NCI-H1105 (cell line): ENCODE measurements around the gene BHLHE41.

Experiments used
- DNase-seq: peaks from one replicate; lab custom pipeline; 2025; lab: John Stamatoyannopoulos, UW

The BHLHE41 gene

DNA sequence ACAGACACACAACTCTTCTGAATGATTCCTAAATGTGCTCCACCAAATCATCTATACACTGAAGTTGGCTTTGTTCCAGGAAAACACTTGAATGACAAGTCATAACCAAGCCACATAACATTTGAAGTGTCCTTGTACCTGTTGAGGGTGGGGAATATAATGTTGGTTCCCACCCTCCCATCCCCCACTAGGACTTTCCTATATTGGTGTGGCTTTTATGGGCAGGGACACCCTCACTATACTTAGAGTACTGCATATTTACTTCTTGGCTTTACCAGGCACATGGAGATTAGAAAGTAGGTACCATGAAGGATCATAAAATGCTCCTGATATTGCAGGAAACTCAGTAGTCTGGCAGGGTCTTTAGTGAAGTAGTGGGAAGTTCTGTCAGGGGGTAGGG, 9.7 kb upstream of the BHLHE41 start:
- peak; percentile 29 for DNase-seq

DNA sequence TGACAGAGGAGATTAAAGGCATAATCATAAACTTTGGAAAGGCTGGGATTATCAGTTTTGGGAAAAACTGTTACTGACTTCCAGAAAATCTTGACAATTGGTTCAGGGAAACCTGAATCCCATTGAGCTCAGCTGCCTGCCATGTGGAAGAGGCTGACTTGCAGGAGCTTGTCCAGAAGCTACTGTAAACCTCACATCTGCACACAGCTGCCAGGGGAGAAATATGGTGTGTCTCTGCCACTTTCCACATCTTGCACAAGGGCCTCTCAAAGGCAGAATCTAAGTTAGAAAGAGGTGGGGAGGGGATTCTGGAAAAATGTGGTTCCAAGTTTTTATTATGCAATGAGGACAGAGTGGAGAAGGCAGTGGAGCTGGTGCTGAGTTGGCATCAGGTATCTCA, 8.7 kb upstream of the BHLHE41 start:
- DNase-seq = no peak

DNA sequence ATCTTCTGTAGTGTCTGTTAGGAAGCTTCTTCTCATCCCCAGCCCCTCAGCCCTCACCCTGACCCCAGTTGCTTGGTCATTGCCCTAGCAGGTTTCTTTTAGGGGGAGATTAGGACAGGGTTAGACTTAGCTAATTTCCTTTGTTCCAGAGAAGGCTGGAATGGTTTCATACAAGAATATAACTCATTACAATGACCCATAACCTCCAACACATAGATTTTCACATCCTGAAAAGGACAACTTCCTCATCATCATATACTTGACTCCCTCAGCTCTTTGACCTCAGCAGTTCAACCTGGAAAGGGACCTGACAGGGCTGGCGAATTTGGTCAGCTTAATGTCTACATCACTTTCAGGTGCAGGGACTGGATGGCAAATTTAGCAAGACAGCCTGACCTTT, 8.0 kb upstream of the BHLHE41 start:
- no peak for DNase-seq

DNA sequence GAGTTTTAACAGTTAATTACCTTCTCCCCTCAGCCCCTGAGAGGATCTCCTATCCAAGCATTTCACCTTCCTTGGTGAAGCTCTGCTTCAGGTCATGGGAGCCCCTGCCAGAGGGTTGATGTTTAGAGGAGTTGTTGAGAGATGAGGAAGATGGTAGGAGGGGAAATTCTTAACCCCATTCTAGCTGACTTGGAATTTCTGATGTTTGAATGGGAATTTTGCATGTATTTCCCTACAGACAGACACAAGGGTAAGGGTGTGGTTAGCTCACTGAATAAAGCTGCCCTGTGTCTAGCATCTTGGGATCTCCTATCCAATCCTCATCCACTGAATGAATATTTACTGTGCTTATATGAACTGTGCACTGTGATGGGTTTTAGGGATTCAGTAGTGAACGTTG, 7.1 kb upstream of the BHLHE41 start:
- DNase-seq = no peak

DNA sequence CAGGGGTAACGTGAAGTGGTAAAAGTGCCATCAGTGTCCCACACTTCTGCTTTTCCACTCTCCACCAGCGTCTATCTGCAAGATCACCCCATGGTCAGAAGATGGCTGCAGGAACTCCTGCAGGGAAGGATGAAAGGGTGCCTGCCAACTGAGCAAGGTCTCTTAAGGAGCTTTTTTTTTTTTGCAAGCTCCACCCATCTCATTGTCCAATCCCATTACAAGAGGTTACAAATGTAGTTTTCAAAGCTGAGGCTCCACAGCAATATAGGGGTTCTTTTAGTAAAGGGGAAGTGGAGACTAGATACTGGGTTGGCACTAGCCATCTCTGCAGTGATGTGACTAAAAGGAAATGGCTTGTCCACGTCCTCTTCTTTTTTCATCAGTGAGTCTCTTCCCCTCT, 5.9 kb upstream of the BHLHE41 start:
- DNase-seq = no peak

DNA sequence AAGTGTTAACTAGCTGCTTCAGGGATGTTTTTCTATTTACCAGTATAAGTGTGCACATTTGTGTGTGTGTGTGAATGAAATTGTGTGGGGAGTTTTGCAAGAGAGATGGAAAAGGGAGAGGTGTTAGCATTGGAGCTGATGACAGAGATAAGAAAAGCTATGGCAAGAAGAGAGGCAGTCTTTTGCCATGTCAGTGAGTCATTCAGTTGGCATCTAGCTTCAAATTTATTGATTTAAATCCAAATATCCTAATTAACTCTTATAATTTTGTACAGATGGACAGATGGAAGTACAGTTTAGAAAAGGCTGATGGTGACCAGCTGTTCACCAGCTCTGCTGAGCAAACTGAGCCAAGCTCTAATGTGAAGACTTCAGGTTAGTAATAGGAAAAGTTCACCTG, 3.3 kb upstream of the BHLHE41 start:
- no peak for DNase-seq

DNA sequence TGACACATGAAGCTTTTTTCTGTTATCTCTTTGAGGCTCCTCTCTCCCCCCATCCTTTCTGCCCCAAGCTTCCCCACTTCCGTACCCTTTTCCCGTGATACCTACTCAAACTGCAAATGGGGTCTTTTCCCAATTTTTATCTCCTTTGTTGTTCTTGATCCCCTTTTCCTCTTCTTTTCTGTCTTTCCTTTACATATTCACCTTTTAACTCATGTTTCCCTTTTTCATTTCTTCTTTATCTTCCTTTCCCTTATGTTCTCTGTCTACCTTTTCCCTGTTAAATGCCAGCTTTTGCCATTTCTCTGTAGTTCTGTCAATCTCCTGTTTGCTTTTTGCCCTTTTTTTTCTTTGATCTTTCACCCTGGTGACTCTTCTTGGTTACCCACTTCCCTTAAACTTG, 2.6 kb upstream of the BHLHE41 start:
- DNase-seq = no peak

DNA sequence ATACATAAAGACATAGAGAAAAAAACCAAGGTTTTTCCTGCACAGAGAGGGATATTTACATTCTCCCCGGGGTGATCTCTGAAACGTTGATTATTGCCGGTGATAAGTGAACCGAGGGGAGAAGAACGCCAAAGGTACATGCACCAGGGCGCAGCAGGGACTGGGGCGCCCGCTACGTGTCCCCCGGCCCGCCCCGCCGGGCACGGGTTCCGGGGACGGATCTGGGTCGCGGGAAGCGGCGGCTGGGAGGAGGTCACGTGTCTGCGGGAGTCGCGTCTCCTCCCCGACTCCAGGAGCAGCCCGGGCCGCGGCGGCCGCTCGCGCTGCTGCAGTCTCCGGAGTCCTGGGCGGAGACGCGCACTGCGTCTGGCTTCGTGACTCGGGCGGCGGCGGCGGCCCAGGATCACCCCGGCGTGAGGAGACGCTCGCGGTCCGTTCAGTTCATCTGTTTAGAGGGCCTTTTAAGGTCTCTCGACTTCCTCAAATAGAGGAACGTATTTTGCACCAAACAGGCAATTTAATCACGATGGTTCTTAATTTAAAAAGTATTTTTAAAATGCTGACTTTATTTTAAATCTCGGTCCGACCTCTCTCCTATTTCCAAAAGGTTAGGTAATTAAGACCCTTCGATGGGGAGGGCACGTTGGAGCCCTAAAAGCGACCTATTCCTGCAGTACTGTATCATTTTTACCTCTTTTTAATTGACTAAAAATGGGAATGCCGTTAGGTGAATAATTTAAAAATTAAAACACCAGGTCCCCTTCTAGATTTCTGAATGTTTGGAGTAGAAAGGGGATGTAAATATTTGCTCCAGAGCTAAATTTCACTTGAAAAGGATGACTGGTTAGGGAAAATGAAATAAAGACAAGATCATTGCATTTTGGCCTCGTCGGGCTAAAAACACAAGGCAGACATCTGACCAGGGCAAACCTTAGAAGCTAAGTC, 1.8 kb upstream of the BHLHE41 start:
- peak; percentile 81 for DNase-seq

DNA sequence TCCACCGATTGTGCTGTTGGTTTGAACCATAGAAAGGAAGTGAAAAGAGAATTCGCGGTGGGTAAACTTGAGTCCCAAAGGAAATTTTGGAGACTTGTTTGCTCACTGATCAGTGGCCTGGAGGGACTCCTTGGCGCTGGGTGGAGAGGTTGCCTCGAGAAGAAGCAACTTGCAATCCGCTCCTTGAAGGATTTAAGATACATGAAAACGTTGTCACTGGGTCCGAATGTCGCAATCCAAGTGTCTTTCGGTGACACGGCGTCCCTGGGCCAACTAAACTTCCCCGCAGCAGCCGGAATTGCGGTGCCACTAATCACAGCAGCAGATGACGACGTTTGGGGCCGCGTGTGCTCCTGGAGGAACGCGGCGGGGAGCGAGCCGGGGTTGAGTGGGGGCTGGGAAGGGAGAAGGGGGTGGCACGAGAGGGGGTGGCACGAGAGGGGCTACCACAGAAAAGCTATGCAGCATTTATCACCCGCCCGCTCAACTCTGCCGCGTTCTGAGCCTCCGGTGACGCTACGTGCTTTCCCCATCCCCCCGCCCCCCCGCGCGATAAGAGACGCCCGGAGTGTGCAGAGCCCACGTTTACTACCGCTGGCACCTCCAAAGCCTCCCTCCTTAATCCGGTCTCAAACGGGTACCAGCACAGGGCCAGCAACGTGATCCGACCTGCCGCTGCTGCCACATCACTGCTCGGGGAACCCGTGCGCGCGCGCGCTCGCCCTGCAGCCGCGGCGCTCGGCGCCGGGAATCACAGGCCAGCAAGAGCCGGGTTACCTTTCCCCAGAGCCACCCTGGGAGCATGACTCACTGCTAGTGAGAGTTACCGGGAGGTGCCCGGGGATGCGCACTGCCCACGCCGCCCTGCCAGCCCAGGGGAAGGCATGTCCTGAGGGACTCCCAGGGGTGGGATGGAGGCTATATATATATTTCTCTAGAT, 833 bp upstream of the BHLHE41 start:
- peak; percentile 74 for DNase-seq

DNA sequence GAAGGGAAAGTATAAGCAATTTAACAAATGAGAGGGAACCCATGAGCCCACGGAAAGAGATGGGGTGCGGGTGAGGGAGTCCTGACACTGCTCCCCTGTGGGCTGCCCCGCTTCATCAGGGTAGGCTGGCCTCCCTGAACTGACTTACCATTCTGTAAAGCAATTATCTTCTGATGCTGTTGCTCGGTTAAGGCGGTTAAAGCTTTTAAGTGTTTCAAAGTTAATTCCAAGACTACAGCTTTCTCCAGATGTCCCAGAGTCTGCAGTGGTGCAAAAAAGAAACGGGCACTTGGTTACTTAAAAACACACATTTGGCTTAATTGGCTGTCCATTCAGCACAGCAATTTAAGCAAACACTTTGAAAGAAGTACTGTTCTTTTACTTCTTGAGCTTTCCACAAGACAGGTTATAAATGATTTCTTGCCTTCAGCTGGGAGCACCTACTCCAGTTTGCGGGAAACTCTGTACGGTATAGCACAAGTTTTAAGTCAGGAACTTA, 1.3 kb downstream of the BHLHE41 start:
- no peak for DNase-seq

DNA sequence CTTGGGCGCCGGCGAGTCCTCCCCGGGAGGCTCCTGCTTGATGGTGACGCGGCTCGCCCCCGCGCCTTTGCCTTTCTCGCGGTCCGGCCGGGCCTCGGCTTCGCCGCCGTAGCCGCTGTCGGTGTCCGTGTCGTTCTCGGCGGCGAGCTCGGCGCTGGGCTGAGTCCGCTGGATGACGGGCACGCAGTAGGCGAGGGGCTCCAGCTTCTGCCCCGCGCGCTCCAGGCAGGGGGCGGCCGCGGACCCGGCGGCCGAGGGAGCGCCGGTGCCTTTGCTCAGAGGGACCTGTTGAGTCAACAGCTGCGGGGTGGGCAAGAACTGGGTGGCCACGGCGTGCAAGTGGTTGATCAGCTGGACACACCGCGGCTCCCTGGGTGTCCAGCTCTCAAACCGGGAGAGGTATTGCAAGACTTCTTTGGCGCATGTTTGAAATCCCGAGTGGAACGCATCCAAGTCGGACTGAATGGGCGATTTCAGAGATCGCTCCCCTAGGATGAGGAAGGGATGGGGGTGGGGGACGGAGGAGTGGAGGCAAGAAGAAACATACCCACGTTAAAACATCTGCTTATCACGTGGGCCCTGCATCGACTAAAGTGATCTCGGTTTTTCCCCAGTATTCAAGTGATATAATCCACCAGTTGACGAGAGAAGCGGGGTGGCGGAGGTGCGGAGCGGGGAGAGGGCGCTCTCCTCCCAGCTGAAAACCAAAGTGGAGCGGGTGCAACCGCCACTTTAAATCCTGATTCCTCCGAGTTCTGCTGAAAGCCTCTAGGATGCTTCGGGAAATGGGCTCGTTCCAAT, 2.0 kb downstream of the BHLHE41 start:
- peak; percentile 46 for DNase-seq

DNA sequence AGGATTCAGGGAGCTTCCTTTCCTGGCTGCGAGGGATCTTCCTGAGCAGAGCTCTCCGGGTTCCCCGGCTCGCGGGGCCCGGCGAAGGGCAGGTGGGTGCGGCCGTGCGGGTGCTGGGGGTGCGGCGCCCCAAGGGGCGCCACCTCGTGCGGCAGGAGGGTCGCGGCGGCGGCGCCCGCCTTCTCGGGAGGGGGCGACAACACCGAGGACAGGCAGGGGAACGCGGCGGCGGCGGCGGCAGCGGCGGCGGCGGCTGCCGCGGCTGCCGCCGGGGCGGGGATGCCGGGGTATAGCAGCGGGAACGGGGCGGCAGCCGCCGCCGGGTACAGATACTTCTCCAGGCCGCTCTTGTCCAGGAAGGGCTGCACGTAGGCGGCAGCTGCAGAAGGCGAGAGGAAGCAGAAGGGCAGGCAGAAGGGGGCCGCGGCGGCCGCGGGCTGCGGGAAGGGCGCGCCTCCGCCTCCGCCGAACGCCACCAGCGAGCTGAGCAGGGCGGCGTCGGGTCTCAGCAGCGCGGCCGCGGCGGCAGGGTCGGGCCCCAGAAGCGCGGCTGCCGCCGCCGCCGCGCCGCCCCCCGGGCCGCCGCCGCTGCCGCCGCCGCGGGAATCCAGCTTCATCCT, 2.7 kb downstream of the BHLHE41 start:
- DNase-seq = peak; percentile 46

DNA sequence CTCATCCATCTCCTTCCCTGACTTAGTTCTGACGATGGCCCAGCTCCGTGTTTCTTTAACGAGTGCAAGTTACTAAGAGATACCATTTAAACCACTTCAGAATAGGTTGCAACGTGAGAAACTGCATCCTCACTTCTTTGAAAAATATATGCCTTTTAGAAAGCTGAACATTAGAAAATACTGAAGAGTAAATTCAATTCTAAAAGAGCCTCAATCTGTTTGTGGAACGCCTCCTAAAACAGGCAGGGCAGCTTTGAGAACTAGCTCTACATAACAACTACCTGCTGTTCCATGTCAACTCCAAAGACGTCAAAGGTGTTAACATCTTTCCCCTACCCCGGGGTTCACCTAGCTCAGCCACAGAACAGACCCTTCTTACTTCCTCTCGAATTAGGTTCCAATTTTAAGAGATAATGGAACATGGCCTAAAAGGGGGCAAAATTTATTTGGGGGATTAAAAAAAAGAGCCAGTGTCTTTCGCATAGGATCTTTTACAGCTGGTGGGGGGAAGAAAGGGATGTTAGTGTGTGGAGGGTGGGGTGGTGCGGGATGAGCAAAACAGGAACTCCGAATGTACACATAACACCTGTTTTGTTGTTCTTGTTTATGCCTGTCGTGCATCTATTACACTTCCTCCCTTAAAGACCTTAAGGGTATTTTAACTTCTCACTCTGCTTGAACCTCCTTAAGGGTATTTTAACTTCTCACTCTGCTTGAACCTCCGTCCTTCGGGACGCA, 3.3 kb downstream of the BHLHE41 start:
- DNase-seq = no peak

DNA sequence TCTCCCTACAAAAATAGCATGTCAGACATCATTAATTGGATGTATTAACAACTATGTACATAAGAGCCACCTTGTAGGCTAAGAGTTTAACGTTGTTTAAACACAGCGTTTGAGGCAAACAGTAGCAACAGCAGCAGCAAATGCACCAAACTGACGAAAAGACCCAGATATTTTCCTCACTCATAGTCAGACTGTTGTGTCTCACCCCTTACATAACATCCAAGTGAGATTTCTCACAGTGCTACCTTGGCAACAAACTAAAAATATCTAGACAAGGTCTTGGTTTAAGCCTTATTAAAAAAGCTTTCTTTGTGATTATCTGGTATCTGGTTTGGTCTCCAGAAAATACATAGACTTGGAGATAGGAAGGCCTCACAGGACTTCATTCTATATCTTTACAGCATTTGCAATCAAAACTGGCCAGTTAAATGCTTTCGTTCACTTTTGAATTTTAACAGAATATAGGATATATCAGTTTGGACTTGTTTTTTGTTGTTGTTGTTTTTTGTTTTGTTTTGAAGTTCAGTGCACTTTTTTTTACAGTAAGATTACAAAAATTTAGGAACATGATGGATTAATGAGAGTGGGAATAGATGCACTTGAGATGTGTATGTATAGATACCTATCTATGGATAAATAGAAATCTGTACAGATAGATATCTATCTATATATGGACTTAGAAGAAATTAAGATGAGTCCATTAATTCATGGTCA, 4.1 kb downstream of the BHLHE41 start:
- no peak for DNase-seq

DNA sequence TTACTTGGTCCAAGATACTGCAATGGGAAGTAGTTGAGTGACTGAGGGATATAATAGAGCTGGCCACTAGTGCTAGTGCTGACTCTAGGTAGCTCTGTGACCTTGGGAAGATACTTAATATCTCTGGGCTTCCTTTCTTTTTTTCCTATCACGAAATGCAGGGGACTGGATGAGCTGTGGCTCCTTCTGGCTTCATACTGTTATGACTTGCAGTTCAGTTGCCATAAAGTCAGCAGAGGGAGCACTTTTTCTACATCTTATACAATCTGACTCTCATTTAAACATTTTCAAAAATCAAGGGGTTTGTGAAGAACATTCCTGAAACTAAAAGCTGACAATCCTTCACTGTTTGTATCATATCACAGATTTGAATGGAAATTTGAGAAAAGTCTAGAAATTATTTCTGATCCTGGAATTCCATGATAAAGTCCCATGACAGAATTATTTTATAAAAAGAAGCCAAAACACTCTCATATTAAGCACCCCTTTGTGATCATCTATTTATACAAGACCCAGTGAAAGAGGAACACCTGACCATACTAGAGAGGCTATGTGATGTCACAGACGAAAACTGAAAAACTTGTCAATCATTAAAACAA, 5.3 kb downstream of the BHLHE41 start:
- peak; percentile 36 for DNase-seq

DNA sequence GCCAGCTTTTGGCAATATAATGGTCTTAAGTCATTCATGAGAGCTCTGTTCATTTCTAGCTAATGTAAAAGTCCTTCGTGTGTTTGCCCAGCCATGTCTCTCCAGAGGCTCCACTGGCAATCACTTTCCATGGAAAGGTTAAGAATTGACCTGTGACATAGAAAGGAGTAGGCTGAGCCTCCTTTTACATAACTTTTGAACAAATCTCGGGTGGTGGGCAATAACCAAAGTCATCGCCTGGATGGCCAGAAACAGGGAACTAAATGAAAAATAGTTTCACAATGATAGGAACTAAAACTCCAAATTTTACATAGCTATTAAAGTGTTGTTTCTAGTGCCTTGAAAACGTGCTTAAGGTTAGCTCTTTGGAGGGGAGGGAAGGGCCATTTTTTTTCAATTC, 6.5 kb downstream of the BHLHE41 start:
- DNase-seq = no peak

DNA sequence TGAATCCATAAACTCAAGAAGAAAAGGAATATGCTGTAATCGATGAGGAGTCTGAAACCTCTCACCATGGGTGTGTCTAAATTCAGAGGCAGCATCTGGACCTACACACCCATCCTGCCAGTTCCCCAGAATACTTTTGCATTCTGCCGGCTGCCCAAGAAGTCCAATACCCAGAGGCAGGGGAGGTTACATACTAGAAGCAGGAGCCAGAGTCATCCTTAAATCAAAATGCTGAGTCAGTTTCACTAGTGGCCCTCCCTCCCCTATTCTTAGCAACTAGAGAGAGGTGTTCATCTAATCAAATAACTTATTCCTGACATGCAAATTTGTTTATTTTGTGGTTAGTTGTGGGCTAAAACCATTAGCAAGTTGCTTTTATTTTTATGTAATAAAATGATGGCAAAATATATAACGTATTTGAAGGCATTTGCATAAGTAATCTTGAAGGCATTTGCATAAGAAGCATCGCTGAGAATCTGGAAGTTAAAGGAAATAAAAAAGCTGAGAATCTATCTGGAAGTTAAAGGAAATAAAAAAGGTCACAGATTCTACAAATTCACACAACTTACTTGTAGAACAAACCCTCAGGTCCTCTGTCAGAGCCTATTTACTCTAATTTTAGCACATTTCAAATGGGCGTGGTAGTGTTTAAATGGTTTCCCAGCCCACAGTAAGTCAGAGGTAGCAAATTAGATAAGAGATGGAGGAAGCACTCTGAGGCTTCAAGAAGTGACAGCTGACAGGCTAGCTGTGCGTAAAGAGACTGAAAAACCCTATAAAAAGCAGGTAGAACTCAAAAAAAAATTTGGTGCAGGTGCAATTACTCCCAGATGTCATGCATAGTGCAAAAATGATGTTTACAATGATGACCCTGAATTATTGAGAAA, 7.8 kb downstream of the BHLHE41 start:
- no peak for DNase-seq

DNA sequence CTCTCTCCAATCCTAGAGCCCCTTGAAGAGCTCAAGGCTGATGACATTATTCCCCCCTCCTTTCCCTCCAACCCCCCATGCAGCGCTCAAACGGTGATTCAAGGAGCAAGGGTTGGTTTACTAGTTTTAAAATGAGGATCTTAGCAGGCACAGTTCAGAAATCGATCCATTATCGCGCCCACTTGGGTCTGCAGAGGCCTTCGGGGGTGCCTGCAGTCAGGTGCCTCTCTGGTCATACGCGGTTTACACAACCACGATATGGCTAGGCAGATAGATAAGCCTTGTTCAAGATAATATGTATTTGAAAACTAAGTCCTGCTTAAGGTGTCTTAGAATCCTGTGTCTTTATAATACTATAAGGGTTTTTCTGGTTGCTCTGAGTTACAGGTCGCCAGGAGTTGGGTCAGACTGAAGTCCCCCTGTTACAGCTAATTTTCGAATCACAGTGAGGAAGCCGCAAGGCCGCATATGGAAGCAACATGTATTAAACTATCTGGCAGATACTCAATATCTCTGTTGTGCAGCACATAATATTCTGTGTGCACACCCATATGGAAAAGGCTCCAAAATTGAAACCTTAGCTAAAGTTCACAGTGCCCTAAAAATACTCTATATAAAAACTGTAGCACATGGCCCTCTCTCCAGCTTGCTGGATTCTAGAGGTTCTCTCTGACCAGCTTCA, 10.0 kb downstream of the BHLHE41 start:
- DNase-seq = no peak
